Activated T-helper 1 cell treated with anti-CD3 and anti-CD28 coated beads, Interleukin-12 subunit alpha, Interleukin-12 subunit beta, Interleukin-2, Interleukin-4 antibody, amounts not matched to agents 30 ng/mL and 10 ng/mL and 1 ng/mL, durations not matched to agents 14 hours and 24 hours and 36 hours (primary cell): ENCODE measurements around the gene MICAL3. TPM values are rescaled to one million over a fixed set of nuclear protein-coding genes. Genes with fewer than 3 reads are reported as not detected.
"Not testable (repeated sequence)": the region's sequence is repeated elsewhere in the genome, so short reads cannot be mapped to it uniquely, and the experiment has no call there.

Source experiments
- DNase-seq: peaks from one replicate; pipeline ENCODE4 v3.0.0; 2021; ENCODE audit warnings: low spot score
- H3K27ac Mint-ChIP-seq: one replicate; pipeline ENCODE4 v1.8.0; 2021; ENCODE audit warnings: mild to moderate bottlenecking, mixed read lengths
- H3K27me3 Mint-ChIP-seq: one replicate; pipeline ENCODE4 v1.8.0; 2022; ENCODE audit warnings: mild to moderate bottlenecking, moderate library complexity, mixed read lengths; ENCODE audit not compliant: insufficient read depth
- H3K36me3 Mint-ChIP-seq: one replicate; pipeline ENCODE4 v1.8.0; 2021; ENCODE audit warnings: low read depth, mixed read lengths
- H3K4me1 Mint-ChIP-seq: one replicate; pipeline ENCODE4 v1.8.0; 2021; ENCODE audit warnings: low read depth, mixed read lengths
- H3K4me3 Mint-ChIP-seq: one replicate; pipeline ENCODE4 v1.8.0; 2021; ENCODE audit warnings: mild to moderate bottlenecking, moderate library complexity, mixed read lengths
- H3K9me3 Mint-ChIP-seq: one replicate; pipeline ENCODE4 v1.8.0; 2021; ENCODE audit warnings: mixed read lengths
- intact Hi-C: fragments of 100-400 bp; cut with micrococcal nuclease; formaldehyde crosslinking; loops from one replicate; pipeline ENCODE4 v1.15.1; 2024
- total RNA-seq: library from RNA; stranded (reverse); gene quantifications from 2 replicates; pipeline ENCODE4 v1.2.3, GENCODE V29; 2022

MICAL3 gene
- total RNA-seq, 1 donor from 2014 or later = 50.6 TPM

- intact Hi-C loops = loop anchor here (5.0 to 10.0 kb wide), 3 partner anchors 406 to 686 kb away; partner anchors contain the start of gene CECR2
- peak overlapping the region; percentile 65 for H3K27ac Mint-ChIP-seq
These were observed 250.7 kb downstream of the MICAL3 start for GRCh38 chr22:17773606-17774205.

GRCh38 chr22:17772958-17773605 is 251.3 kb downstream of the MICAL3 start:
- DNase-seq = no peak
- no peaks in the 10 kb centered on the region for H3K9me3 Mint-ChIP-seq
- peaks cover 14% of the 10 kb centered on the region for H3K27me3 Mint-ChIP-seq
- peak overlapping the region; percentile 65 for H3K27ac Mint-ChIP-seq
- peaks cover 2% of the 10 kb centered on the region for H3K36me3 Mint-ChIP-seq
- peak overlapping the region; percentile 79 for H3K4me3 Mint-ChIP-seq
- intact Hi-C loops = loop anchor here (5.0 to 10.0 kb wide), 3 partner anchors 406 to 686 kb away; partner anchors contain the start of gene CECR2
- peaks cover 58% of the 10 kb centered on the region for H3K4me1 Mint-ChIP-seq

More at GRCh38 chr22:17773606-17774205, 250.7 kb downstream of the MICAL3 start:
- H3K4me1 Mint-ChIP-seq = peaks cover 63% of the 10 kb centered on the region
- peak overlapping the region; percentile 79 for H3K4me3 Mint-ChIP-seq
- H3K9me3 Mint-ChIP-seq = no peaks in the 10 kb centered on the region
- DNase-seq = peak; percentile 67
- H3K27me3 Mint-ChIP-seq = peaks cover 14% of the 10 kb centered on the region
- peaks cover 2% of the 10 kb centered on the region for H3K36me3 Mint-ChIP-seq

GRCh38 chr22:17772249-17772957 is 252.0 kb downstream of the MICAL3 start:
- peaks cover 58% of the 10 kb centered on the region for H3K4me1 Mint-ChIP-seq
- H3K27me3 Mint-ChIP-seq = peaks cover 18% of the 10 kb centered on the region
- no peak overlapping the region for H3K27ac Mint-ChIP-seq
- no peaks in the 10 kb centered on the region for H3K9me3 Mint-ChIP-seq
- peak overlapping the region; percentile 79 for H3K4me3 Mint-ChIP-seq
- H3K36me3 Mint-ChIP-seq = peaks cover 6% of the 10 kb centered on the region
- DNase-seq = no peak
- intact Hi-C loops = loop anchor here (5.0 to 10.0 kb wide), 3 partner anchors 405 to 685 kb away; partner anchors contain the start of gene CECR2

- no peak for DNase-seq
- Mint-ChIP-seq H3K4me1 (peaks cover 45% of the 10 kb centered on the region), H3K4me3 (no peak overlapping the region), H3K27ac (no peak overlapping the region), H3K9me3 (no peaks in the 10 kb centered on the region), H3K36me3 (peaks cover 8% of the 10 kb centered on the region), H3K27me3 (peaks cover 25% of the 10 kb centered on the region)
- intact Hi-C loops = loop anchor here (5.0 to 10.0 kb wide), 3 partner anchors 403 to 683 kb away; partner anchors contain the start of gene CECR2
These were observed 253.9 kb downstream of the MICAL3 start for GRCh38 chr22:17770180-17771077.

GRCh38 chr22:17769716-17770082 is 254.7 kb downstream of the MICAL3 start:
- H3K4me1 Mint-ChIP-seq = peaks cover 45% of the 10 kb centered on the region
- DNase-seq = no peak
- H3K9me3 Mint-ChIP-seq = no peaks in the 10 kb centered on the region
- H3K27me3 Mint-ChIP-seq = peaks cover 32% of the 10 kb centered on the region
- intact Hi-C loops = loop anchor here (5.0 to 10.0 kb wide), 3 partner anchors 402 to 682 kb away; partner anchors contain the start of gene CECR2
- peaks cover 8% of the 10 kb centered on the region for H3K36me3 Mint-ChIP-seq
- no peak overlapping the region for H3K27ac Mint-ChIP-seq
- H3K4me3 Mint-ChIP-seq = no peak overlapping the region

- peaks cover 8% of the 10 kb centered on the region for H3K36me3 Mint-ChIP-seq
- no peak for DNase-seq
- H3K27me3 Mint-ChIP-seq = peaks cover 38% of the 10 kb centered on the region
- no peak overlapping the region for H3K27ac Mint-ChIP-seq
- peaks cover 51% of the 10 kb centered on the region for H3K4me1 Mint-ChIP-seq
- H3K9me3 Mint-ChIP-seq = no peaks in the 10 kb centered on the region
- intact Hi-C loops = no loop called here
- no peak overlapping the region for H3K4me3 Mint-ChIP-seq
These were observed 255.2 kb downstream of the MICAL3 start for GRCh38 chr22:17769013-17769715.

GRCh38 chr22:17767233-17768065 is 256.9 kb downstream of the MICAL3 start:
- Mint-ChIP-seq H3K27me3 (peaks cover 40% of the 10 kb centered on the region), H3K4me1 (peaks cover 42% of the 10 kb centered on the region), H3K27ac (peak overlapping the region; percentile 74), H3K4me3 (peak overlapping the region; percentile 44), H3K9me3 (no peaks in the 10 kb centered on the region), H3K36me3 (peaks cover 8% of the 10 kb centered on the region)
- intact Hi-C loops = loop anchor here (1.0 to 2.0 kb wide), 4 partner anchors 10 to 509 kb away; no protein-coding TSS in a partner anchor
- DNase-seq = peak; percentile 53

GRCh38 chr22:17764852-17765251 is 259.5 kb downstream of the MICAL3 start:
- H3K4me3 Mint-ChIP-seq, H3K9me3 Mint-ChIP-seq, H3K27ac Mint-ChIP-seq, DNase-seq, intact Hi-C loops: not testable (repeated sequence)
- peaks cover 26% of the 10 kb centered on the region for H3K4me1 Mint-ChIP-seq
- peaks cover 33% of the 10 kb centered on the region for H3K27me3 Mint-ChIP-seq
- peaks cover 11% of the 10 kb centered on the region for H3K36me3 Mint-ChIP-seq

- Mint-ChIP-seq H3K36me3 (peaks cover 11% of the 10 kb centered on the region), H3K4me3 (no peak overlapping the region), H3K27me3 (peaks cover 33% of the 10 kb centered on the region), H3K27ac (no peak overlapping the region), H3K4me1 (peaks cover 26% of the 10 kb centered on the region), H3K9me3 (no peaks in the 10 kb centered on the region)
- intact Hi-C loops = no loop called here
- DNase-seq = no peak
These were observed 260.3 kb downstream of the MICAL3 start for GRCh38 chr22:17764036-17764435.

- DNase-seq, H3K27ac Mint-ChIP-seq, intact Hi-C loops, H3K9me3 Mint-ChIP-seq, H3K4me3 Mint-ChIP-seq: not testable (repeated sequence)
- Mint-ChIP-seq H3K4me1 (peaks cover 26% of the 10 kb centered on the region), H3K27me3 (peaks cover 33% of the 10 kb centered on the region), H3K36me3 (peaks cover 11% of the 10 kb centered on the region)
These were observed 260.9 kb downstream of the MICAL3 start for GRCh38 chr22:17763442-17763841.

GRCh38 chr22:17761138-17761488 is 263.2 kb downstream of the MICAL3 start:
- H3K4me3 Mint-ChIP-seq = no peak overlapping the region
- H3K27ac Mint-ChIP-seq = no peak overlapping the region
- H3K36me3 Mint-ChIP-seq = peaks cover 4% of the 10 kb centered on the region
- H3K9me3 Mint-ChIP-seq = no peaks in the 10 kb centered on the region
- H3K27me3 Mint-ChIP-seq = peaks cover 28% of the 10 kb centered on the region
- intact Hi-C loops = no loop called here
- H3K4me1 Mint-ChIP-seq = peaks cover 16% of the 10 kb centered on the region
- DNase-seq = no peak
